Activated CD4-positive, alpha-beta T cell treated with anti-CD3 and anti-CD28 coated beads, Interleukin-2, Interleukin-6, amounts not matched to agents 100 ng/mL and 50 ng/mL, durations not matched to agents 16 hours and 8 hours (primary cell): ENCODE results near the gene CELF4.

Experiments used
- DNase-seq: peaks from one replicate; pipeline ENCODE4 v3.0.0-alpha.2; 2020

The CELF4 gene

DNA sequence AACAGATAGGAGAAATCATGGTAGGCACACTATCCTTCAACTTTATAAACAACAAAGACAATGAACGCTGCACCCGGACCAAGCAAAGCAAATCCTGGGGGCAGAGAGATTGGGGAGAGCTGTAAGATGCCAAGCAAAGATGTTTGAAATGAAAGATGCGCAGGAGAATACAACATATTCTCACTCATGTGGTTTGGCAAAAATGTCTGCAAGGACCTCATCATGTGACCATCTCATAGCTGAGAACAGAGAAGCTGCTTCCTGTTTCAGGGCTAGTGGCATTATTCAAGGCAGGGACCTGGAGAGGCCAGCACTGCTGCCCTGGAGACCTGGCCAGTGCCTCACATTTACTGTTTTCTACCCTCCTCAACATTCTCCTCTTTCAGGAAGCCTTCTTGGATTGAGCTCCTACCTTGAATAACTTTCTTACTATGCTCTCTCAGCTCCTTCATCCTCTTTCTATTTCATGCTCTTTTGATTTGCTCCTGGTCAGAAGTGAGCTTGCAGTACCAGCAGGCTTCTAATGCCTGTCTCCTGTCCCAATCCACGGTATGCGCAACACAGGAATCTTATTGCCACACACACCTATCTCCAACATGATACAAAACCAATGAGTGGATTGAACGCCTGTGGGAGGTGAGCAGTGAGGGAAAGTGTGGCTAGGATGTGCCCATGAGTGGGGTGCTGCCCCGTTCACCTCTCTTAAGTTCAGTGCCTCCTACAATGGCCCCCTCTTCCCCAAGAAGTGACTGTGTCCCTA lies 133.0 kb downstream of the CELF4 start:
- no peak for DNase-seq

DNA sequence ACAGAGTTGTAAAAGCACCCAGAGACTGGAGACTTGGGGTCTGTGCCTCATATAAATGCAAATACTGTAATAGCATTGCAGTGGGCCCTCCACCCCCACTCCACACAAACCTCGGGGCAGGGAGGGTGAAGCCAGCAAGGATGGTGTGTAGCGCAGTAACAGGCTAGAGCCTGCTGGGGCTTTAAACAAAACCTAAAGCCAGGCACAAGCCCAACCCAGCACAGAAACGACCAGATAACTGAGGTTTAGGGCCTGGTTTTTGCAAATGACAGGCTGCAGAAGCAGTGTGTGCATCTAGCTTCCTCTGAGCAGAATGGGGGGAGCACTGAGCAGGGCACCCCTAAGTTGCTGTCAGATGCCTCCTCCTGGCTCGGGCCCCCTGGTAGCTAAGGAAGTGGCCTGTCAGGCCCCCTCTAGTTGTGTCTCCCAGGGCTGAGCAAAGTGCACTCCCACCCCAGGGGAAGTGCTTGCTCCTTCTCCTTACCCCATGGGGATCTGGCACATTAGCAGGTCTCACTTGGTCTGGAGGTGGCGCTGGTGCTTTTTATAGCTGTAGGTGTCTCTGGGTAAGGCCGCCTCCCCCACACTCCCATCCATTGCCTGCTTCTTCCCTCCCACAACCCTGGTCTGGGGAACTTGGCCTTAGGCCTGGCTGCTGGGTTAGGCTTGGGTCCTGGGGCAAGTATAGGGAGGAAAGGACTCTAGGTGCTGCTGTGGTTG lies 135.1 kb downstream of the CELF4 start:
- DNase-seq = no peak

DNA sequence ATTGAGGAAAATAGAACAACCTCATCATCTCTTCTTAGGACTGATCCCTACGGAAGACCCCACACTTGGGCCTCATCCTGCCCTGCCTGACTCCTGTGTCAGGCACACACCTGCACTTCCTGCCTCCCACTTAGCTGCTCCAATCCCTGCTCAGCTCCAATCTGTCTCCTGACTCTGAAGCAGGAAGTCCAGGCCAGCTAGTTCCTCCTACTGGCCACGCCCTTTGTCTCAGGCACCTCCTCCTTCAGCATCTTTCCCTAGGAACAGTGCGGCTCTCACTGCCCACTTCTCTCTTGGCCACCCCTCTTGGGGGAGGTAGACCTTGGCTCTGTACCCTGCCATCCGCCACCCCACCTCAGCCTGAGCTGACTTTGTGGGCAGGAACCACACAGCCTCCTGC lies 135.8 kb downstream of the CELF4 start:
- no peak for DNase-seq

DNA sequence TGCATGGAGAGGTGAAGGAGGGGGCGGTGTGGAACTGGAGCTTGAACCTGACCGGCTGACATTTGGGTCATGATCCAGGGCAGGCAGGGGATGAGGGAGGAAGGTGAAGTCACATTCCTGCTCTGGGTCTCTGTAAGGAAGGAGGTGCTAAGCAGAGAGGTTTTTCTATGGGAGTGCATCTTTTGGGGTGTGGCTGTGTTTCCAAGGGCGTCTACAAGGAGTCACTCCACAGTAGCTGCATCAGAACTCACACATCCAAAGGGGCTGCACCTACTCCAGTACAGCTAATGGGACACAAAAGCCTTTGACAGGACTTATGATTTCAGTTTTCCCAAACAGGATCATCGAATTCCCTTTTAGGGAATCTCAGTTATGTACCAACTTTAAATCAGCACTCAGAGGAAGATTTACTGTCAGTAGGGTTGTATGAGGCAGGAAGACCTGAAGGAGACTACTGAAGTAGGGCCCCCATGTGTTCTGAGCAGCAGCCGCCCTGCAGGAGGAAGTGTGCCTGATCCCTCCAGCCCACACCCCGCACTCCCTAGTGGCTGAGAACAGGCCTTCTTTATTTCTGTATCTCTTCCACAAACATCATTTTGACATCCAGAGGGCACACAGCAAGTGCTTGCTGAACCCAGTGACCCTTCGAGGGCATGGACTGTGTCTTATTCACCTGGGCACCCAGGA lies 137.2 kb downstream of the CELF4 start:
- DNase-seq = no peak

DNA sequence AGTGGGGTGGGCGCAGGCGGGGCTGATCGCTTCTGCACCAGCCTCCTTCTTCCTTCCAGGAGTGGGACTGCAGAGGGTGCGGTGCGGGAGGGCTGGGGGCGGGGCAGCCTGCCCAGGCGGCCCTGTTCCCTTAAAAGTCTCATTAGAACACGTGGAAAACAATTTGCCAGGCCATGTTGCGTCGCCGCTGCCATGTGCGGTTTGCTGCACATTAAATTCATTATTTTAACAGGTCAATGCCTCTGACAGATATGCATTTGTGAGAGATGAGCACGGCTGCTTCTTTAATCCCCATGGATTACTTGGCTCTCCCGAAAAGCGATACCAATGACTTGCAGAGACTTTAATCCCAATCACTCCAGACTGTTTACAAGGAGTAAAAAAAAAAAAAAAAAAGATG lies 139.0 kb downstream of the CELF4 start:
- no peak for DNase-seq

DNA sequence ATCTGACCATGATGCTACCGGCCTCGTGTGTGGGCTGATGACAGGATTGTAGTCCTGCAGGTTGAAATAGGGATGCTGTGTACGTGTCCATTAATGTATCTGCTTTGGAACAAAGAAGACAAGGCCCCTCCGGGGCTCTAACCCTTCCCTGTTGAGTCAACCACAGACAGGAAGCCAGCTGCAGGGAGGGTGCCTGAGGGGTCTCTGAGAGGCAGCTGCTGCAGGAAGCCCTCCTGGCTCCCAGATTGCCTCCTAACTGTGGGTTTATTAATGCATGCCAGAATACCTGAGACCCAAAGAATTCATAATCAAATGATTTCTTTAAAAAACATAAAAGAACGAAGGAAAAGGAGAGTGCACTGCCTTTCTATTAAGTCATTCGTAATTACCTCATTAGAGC lies 140.4 kb downstream of the CELF4 start:
- no peak for DNase-seq

DNA sequence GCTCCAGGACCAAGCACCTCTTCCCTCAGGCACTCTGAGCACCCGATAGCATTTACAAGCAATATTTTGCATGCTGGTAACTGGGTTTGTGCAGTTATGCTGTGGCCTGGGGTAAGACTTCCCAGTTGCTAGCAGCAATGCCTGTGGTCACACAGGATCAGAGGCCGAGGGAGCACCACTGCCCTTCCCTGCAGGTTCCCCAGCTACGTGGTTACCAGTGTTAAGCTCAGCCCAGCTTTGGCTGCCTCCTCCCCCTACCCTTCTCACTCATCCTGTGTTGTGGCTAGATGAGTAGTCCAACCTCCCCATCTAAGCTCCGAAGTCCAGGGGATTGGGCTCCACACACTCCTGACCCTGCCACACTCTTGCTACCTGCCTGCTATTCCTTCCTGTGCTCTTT lies 141.1 kb downstream of the CELF4 start:
- DNase-seq = no peak

DNA sequence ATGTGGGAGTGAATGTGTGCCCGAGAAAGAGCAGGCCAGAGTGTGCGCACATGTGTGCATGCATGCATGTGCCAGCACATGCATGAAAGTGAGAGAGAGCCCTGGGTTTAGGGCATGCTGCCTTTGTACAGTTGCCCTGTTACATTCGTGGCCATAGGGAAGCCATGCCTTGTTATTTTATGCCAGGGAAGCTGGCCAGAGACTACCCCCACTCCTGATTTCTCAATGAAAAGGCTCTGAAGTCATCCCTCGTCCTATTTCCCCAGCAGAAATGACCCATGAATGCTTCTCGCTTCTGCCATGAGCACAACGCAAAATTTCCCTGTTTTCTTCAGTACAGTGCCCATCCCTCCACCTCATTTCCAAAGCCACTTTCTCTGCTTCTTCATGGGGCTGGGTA lies 143.0 kb downstream of the CELF4 start:
- no peak for DNase-seq

DNA sequence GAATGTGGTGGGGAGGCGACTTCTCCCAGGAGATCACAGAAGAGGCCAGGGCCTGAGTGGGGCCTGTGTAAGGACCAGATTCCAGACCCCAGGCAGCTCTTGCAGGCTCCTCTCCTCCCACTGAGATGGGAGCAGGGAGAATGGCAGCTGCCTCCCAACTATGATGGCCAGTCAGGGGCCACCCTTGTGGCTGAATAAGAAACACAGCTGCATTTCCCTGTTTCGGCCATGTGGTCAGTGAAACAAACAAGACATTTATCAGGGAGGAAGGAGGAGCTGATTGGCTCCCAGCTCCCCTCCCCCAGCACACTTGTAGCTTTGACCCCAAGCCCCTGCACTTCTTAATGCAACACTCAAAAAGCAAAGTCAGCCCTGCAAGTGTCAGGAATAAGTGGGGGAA lies 143.5 kb downstream of the CELF4 start:
- no peak for DNase-seq

DNA sequence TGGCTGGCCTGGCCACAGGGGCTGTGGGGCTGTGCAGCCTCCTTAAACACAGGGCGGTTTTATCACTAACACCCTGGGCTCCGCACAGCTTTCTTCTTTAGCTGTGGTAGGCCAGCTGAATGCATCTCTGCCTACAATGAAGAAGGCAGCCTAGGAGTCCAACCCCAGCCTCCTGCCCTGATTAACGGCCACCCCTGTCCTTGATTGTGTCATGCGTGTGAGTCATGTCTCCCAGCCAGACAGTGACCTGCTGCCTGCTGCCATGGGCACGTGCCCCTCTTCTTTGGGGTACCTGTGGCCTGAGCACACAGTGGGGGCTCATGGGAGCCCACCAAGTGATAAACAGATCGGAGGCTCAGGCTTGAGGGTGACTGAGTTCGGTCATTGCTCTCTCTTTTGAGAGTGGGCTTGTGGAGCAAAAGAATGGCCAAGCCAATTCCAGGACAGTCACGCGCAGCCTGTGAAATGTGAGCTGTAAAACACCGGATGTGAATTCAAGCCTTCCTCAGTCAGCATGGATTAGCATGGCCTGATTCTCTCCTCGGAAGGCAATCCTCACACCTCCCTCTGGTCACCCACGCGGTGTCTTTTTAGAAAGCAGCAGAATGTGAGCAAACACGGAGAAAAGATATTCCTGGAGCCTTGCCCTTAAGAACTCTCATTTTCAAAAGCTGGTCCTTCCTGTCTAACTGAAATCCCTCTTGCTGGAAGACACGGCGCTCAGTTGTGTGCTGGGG lies 144.1 kb downstream of the CELF4 start:
- no peak for DNase-seq

DNA sequence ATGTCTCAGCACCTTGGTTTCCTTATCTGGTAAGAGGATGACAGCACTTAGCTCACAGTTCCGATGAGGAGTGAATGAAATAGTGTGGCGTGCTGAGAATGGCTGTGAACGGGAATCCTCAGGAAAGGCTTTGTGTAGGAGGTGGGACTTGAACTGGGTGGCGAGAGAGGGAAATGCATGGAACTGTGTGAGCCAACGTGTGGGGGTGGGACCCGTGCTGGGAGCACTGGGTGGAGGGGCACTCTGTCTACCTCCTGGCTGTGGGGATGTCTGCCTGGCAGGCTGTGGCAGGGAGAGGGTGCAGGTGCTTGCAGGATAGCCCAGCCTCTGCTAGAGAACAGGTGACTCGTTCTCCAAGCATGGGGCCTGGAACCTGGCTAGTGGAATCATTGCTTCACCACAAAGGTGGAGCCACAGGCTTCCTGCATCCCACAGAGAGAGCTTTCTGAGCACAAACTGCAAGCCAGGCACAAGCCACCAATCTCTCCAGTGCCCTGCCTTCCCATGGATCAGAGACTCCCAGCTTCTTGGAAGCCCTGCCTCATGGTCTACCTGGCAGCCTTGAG lies 145.2 kb downstream of the CELF4 start:
- no peak for DNase-seq

DNA sequence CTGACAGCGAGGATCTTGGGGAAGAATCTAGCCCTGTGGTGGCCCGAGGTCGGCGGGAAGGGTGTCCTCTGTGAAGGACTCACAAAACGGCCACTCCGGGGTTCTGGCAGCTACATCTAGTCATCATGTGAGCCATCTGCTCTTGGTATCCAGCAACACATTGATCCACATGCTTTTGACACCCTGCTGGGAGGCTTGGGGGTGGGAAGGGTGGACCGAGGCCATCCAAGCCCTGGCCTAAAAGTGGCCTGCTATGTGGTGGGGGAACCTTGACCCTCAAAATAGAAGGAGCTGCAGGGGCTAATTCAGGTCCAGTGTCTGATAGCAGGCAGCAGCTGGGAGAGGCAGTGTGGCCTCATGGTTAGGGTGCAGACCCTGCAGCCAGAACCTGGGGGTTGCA lies 145.7 kb downstream of the CELF4 start:
- no peak for DNase-seq

DNA sequence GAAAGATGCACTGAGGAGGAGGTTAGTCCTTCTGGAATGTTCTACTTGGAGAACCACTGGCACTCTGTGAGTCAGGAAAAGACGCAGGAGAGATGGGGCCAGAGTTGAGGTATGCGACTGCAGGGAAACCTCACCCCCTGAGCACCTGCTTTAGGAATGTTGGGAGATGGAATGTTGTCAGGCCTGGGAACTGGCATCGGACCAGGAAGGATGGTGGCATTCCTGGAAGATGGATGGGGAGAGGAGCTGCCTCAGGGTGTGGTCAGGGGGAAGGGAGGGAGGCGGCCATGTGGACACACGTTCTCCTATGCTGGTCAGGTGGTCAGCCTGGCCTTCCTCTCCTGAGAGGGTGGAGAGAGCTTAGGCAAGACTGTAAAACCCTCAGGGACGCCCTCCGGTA lies 146.3 kb downstream of the CELF4 start:
- DNase-seq = no peak

DNA sequence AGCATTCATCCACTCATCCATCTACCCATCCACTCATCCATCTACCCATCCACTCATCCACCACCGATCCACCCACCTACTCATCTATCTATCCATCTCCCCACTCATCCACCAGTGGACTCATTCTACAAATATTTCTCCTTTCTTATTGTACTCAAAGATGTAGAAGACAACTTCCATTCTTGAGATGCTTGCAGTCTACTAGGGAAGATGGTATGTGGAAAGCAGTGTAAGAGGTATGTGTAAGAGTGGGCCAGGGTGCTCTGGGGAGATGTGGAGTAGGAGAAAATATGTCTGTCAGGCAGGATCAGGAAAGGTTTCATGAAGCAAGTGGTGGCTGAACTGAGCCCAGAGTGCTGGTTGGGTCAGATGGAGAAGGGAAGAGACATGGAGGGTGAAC lies 150.8 kb downstream of the CELF4 start:
- no peak for DNase-seq

DNA sequence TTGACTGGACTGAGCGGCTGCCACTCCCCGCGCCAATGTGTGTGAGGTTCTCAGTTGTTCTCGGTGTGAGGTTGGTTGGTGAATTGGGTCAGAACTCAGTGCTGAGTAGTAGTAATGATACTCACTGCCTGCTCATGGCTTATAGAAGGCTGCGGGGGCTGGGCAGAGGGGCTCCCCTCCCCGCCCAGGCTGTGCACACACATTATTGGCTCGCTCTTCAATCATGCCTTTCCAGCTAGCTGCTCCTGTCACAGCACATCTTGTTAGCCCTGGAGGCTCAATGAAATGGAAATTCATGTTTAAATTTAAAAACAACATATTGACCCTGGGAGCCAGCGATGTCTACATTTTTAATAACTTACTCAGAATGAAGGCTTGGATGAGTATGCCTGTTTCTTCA lies 152.8 kb downstream of the CELF4 start:
- no peak for DNase-seq

DNA sequence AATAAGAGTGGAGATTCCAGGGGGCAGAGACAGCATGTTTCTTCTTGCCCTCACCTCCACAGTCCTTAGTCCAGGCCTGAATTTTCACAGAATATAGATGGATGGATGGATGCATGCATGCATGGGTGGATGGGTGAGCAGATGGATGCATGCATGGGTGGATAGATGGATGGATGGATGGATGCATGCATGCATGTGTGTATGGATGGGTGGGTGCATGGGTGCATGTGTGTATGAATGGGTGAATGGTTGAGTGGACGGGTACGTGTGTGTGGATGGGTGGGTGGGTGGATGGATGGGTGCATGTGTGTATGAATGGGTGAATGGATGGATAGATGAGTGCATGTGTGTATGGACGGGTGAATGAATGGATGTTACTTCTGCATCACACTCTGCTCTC lies 153.3 kb downstream of the CELF4 start:
- DNase-seq = no peak

DNA sequence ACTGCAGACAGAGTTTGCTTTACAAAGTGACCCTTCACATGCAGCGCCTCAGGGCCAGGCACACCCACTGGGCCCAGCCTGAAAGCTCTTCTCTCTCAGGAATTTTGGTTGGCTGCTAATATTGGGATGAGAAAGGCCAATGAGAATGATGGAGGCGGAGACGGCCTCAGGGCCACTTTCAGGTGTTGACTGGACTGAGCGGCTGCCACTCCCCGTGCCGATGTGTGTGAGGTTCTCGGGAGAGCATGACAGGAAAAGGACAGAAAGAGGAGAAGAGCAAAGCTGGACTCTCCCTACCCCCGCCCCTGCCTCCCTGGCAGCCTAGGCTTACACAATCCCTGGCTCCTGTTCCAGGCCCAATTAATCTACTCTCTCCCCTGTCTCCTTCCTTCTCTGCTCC lies 155.7 kb downstream of the CELF4 start:
- DNase-seq = no peak

DNA sequence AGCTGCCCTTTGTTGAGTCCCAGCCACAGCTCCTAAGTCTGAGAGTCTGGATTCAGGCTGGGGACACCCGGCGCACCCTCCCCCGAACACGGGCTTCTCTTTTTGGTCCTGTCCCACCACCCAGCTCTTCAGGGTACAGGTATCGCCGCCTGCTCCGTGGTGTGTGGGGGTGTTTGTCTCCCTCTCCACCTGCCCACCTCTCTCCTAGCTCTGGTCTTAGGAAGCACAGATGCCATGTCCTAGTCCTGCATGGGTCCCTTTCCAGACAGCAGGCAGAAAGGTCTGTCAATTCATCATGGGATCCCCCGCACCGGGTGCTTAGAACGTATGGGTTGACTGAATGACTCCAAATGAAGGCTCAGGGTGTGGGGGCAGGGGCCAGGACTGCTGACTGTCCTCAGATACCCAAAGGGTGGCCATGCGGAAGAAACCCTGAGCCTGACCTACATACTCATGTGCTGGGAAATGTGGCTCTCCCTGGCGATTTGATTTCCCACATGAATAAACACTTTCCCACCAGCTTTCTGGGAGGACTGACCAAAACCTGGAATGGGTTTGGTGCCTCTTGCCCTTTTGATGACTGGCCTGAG lies 156.8 kb downstream of the CELF4 start:
- DNase-seq = no peak

DNA sequence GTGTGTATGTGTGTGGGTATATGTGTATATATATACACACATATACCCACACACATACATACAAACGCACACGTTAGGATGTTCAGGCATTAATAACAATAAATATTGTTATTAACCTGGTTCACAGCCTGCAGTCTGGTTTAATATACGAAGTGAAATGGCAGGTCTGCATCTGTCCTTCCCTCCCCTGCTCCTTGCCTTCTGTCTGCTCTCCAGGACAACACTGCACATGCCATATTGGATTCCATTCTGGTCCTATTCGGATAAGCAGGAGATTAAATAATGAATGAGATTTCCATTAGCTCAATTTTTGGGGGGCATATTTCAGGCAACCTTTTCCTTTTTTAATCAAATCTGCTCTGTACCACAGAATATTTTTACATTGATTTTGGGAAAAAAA lies 158.0 kb downstream of the CELF4 start:
- DNase-seq = no peak

DNA sequence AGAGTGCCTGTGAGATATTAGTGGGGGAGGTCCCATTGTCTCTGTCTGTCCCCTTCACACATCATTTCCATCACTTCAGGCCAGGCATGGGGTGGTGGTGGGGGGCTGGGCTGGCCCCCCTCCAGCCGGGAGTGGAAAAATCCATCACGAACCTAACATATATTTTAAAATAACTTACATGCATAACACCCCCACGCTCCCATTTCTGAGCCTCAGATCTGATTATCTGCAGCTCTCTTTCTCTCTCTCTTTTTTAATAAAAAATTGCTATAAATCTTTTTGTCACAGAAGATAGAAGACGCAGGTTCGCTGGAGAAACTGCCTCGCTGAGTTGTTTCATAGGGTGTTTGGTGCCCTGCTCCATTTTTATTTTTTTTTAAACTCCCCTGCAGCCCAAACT lies 159.8 kb downstream of the CELF4 start:
- DNase-seq = no peak

DNA sequence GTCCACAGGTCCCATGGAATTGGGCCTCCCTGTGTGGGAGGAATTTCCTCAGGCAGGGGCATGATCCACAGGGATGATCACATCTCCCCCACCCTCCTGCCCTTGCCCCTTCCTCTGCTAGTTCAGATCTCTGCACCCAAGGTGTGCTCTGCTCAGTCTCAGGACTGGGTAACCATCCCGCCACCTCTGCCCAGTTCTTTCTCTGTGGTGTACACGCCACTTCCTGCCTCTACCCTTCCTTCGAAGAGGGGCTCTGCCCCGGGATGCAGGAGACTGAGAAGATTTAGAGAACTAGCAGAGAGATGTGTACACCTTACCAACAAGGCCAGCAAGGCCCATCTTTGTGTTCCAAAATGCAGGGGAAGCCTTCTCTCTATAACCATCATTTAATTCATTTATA lies 160.4 kb downstream of the CELF4 start:
- no peak for DNase-seq

DNA sequence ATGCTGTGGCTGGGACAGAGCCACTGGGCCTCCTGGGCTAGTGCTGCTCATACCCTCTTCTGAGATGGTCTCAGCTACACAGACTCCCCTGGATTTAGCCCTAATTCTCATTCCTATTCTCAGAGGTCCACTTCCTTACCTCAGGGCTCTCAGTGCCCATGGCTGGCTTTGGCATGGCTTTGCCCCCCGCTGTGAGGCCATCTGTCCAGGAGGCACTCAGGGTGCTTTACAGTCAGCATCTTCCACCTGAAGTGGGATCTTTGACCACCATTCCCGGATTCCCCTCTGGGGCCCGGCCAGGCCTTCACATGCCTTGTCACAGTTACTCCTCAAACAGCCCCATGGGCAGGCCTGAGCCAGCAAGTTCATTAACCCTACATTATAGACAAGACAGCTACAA lies 161.8 kb downstream of the CELF4 start:
- no peak for DNase-seq
